ENCODE results near the gene ZNF653. TPM values are rescaled to one million over a fixed set of nuclear protein-coding genes. Genes with fewer than 3 reads are reported as not detected.

ZNF653 gene
- total and polyA plus RNA-seq, 9 of the 15 experiments (the other 6 are each of a cell fraction or from before 2014, with no cell fraction given): 1.6 to 8.0 (median 4.2) TPM; not detected in 2

- FAIRE-seq: no peak
- H3K27ac ChIP-seq (ENCODE audit: extremely low read depth, low read depth, low read length): no peak overlapping the region
- H3K79me2 ChIP-seq (ENCODE audit: control insufficient read depth, insufficient read depth, low read length): no peaks in the 10 kb centered on the region
- peaks cover 4 to 7% of the 10 kb centered on the region in 2 experiments; a peak in 2 of 5 replicates for H3K4me1 ChIP-seq (replicated peaks in 1 of 2; ENCODE audit: control insufficient read depth in 2 of 2, insufficient read depth in 2 of 2, low read length in 2 of 2)
- no peak overlapping the region for H2AFZ ChIP-seq (ENCODE audit: low read depth, low read length)
- no peaks in the 10 kb centered on the region for H3K9me1 ChIP-seq (ENCODE audit: control insufficient read depth, insufficient read depth, low read length)
- peaks cover 10 to 26% of the 10 kb centered on the region in 2 experiments for H3K27me3 ChIP-seq (ENCODE audit: control insufficient read depth in 2 of 2, insufficient read depth in 2 of 2, low read length in 2 of 2)
- TF ChIP-seq, protein P1, sequence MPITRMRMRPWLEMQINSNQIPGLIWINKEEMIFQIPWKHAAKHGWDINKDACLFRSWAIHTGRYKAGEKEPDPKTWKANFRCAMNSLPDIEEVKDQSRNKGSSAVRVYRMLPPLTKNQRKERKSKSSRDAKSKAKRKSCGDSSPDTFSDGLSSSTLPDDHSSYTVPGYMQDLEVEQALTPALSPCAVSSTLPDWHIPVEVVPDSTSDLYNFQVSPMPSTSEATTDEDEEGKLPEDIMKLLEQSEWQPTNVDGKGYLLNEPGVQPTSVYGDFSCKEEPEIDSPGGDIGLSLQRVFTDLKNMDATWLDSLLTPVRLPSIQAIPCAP (CRISPR knock-in tag; IDR thresholded peaks at IDR 0.05; ENCODE audit: borderline replicate concordance): no peak
- TF ChIP-seq, protein P2, sequence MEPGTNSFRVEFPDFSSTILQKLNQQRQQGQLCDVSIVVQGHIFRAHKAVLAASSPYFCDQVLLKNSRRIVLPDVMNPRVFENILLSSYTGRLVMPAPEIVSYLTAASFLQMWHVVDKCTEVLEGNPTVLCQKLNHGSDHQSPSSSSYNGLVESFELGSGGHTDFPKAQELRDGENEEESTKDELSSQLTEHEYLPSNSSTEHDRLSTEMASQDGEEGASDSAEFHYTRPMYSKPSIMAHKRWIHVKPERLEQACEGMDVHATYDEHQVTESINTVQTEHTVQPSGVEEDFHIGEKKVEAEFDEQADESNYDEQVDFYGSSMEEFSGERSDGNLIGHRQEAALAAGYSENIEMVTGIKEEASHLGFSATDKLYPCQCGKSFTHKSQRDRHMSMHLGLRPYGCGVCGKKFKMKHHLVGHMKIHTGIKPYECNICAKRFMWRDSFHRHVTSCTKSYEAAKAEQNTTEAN (CRISPR knock-in tag; IDR thresholded peaks at IDR 0.05): no peak
- TF ChIP-seq, protein P3, sequence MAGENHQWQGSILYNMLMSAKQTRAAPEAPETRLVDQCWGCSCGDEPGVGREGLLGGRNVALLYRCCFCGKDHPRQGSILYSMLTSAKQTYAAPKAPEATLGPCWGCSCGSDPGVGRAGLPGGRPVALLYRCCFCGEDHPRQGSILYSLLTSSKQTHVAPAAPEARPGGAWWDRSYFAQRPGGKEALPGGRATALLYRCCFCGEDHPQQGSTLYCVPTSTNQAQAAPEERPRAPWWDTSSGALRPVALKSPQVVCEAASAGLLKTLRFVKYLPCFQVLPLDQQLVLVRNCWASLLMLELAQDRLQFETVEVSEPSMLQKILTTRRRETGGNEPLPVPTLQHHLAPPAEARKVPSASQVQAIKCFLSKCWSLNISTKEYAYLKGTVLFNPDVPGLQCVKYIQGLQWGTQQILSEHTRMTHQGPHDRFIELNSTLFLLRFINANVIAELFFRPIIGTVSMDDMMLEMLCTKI (IDR thresholded peaks at IDR 0.05; ENCODE audit: partially characterized antibody): no peak
- TF ChIP-seq ZMIZ1 (IDR thresholded peaks at IDR 0.05; ENCODE audit: low read depth in 2 of 2, low read length in 2 of 2): no peak
- TF ChIP-seq ZNF586 (CRISPR knock-in tag; conservative IDR thresholded peaks at IDR 0.05): no peak
- TF ChIP-seq, protein P4, sequence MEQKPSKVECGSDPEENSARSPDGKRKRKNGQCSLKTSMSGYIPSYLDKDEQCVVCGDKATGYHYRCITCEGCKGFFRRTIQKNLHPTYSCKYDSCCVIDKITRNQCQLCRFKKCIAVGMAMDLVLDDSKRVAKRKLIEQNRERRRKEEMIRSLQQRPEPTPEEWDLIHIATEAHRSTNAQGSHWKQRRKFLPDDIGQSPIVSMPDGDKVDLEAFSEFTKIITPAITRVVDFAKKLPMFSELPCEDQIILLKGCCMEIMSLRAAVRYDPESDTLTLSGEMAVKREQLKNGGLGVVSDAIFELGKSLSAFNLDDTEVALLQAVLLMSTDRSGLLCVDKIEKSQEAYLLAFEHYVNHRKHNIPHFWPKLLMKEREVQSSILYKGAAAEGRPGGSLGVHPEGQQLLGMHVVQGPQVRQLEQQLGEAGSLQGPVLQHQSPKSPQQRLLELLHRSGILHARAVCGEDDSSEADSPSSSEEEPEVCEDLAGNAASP (IDR thresholded peaks at IDR 0.05): no peak
- TF ChIP-seq ZNF316 (IDR thresholded peaks at IDR 0.05): no peak
- no peaks in the 10 kb centered on the region for H3K9me3 ChIP-seq (replicated peaks; ENCODE audit: control insufficient read depth, insufficient read depth, low read depth, low read length)
- ChIA-PET CTCF (ENCODE audit: low intra/inter-chr PET ratio) (no interaction called here), POLR2A (interaction anchor here (0.6 kb wide), 1 partner anchor 63 kb away, joined by 3 read pairs; no protein-coding TSS in a partner anchor)
- no peak for ATAC-seq
- H3K4me2 ChIP-seq (ENCODE audit: insufficient read depth, low read length): no peak overlapping the region
- no peaks in the 10 kb centered on the region; the same call in 1 of the 2 replicates for H4K20me1 ChIP-seq (replicated peaks; ENCODE audit: control insufficient read depth, insufficient read depth, low read length)
- H3K4me3 ChIP-seq: no peak overlapping the region
- H3K9ac ChIP-seq (ENCODE audit: insufficient read depth in 1 of 2, low read depth in 2 of 2, low read length in 2 of 2): no peak overlapping the region
- no peaks in the 10 kb centered on the region for H3K36me3 ChIP-seq (ENCODE audit: control insufficient read depth, insufficient read depth, low read length)
- intact Hi-C loops (cut with micrococcal nuclease) (no loop called here), in situ Hi-C loops (cut with MboI) (no loop called here)
- WGBS (ENCODE audit: insufficient coverage, low coverage, missing lambda C conversion rate): 5% methylated on average over 4 of the region's 4 CpGs
- DNase-seq (ENCODE audit: extremely low read depth in 1 of 4, low spot score in 3 of 4): no peak
- no TSS peak for BruUV-seq (replicated peaks)
Observed at GRCh38 chr19:11473725-11474124, 31.9 kb downstream of the ZNF653 start.

Data from K562 (cell line).